Measurements from ENCODE around the gene EIF1AD. TPM values are rescaled to one million over a fixed set of nuclear protein-coding genes. Genes with fewer than 3 reads are reported as not detected.

The EIF1AD gene, protein sequence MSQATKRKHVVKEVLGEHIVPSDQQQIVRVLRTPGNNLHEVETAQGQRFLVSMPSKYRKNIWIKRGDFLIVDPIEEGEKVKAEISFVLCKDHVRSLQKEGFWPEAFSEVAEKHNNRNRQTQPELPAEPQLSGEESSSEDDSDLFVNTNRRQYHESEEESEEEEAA
- 16.4 and 21.5 TPM in 2 replicates for total RNA-seq

DNA sequence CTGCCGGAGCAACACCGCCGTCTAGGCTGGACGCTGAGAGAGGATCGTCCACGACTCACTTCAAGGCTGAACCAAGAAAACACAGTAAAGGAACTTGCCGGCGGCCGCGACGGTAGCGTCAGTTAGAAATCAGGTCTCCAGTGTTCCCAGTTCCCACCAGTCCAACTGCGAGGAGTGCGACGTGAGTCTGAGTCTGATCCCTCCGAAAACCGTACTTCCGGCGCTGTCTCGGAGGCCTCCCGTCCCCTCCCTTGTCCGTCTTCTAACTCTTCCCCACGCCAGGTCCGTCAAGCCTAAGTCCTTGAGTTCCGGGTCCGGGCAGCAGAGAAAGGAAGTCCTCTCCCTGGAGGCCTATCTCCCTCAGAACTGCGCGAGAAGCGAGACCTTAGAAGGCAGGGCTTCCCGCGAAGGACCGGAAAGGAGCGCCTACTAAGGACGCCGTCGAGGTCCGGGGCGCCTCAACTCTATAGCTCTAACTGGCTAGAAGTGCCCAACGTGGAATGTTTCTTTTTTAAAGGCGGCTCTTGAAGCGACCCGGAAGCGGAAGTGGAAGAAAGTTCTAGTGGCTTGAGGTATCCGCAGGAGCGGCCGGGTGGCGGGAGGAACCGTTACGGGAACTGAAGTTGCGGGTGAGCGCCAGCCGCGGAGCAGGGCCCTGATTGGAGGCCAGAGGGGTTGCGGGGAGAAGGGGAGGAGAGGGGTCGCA lies at the start of gene EIF1AD, which contains the start of gene BANF1:
EIF1AD (minus strand) TSS at position 216 of the 706 bp plus-strand sequence. CDS start 1,768 bp downstream, outside the sequence.
BANF1 (plus strand) TSS at position 562 of the 706 bp plus-strand sequence. CDS start 748 bp downstream, outside the sequence.

DNA sequence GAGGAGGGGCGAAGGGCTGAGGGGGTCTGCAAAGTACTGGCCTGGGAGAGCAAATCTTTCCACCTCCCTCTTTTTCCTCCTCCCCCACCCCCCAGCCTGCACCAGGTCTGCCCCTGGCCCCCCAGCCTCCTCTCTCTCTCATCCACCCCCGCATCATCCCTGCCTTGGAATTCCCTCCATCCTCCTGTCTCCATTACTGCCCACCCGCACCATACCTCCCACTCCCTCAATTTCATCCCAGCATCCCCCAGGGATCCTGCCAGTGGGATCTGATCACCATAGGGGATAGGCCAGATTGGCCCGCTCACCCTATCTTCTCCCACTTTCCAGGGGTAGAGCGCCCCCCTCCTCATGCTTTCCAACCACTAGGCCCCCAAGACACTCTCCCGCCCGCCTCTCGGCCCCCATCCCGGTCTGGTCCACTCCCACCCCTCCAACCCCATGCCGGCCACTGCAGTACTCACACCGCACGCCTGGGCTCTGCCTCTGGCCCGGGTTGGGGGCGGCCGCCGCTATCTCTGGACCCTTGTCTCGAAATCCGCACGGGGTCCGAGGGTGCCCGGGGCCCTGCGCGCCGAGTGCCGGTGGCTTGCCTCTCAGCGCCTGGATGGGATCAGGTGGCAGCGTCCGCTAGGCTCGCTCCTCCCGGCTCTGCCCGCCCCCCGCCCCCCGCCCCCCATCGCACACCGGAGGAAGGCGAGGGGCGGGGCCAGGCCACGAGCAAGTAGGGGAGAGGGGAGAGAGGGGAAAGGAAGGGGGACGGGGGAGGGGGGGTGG lies 46.8 kb upstream of the EIF1AD start, which contains the start of gene GAL3ST3:
GAL3ST3 (minus strand) TSS at position 615 of the 777 bp plus-strand sequence. CDS start 3,746 bp downstream, outside the sequence.

DNA sequence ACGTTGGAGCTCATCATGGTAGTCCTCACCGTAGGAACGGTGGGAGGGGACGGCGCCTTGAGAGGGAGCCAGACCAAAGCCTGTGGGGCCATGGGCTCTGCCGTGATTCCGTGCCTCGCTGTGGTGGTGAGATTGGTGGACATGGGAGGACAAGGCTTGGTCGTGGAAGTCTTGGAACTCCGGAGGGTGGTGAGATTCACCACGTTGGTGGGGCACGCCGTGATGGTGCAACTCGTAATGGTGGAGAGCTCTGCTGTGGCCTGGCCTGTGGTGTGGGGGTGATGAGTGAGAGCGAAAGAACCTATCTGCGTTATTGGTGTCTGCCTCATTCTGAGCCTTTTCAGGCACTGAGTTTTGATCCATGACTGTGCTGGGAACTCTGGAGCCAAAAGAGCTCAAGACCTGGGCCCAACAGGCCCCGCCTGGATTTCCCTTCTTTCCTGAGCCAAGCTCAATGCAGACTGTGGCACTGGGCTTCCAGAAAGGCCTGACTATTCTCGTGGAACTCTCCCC lies 24.1 kb upstream of the EIF1AD start, which contains the start of gene CATSPER1:
CATSPER1 (minus strand) TSS at position 463 of the 513 bp plus-strand sequence; CDS start at position 363, 100 bp downstream.

DNA sequence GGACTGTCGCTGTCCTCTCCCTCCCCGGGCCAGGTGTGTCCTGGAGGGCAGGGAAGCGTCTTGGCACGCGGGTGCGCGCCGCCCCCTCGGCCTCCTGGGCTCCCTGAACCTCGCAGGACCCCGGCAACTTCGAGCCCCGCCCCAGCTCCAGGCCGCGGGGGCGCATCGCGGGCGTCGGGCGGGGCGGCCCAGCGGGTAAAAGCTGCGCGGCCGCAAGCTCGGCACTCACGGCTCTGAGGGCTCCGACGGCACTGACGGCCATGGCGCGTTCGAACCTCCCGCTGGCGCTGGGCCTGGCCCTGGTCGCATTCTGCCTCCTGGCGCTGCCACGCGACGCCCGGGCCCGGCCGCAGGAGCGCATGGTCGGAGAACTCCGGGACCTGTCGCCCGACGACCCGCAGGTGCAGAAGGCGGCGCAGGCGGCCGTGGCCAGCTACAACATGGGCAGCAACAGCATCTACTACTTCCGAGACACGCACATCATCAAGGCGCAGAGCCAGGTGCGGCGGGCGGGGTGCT lies 9.9 kb upstream of the EIF1AD start, which contains the start of gene CST6:
CST6 (plus strand) TSS at position 224 of the 519 bp plus-strand sequence; CDS start at position 261, 37 bp downstream.

DNA sequence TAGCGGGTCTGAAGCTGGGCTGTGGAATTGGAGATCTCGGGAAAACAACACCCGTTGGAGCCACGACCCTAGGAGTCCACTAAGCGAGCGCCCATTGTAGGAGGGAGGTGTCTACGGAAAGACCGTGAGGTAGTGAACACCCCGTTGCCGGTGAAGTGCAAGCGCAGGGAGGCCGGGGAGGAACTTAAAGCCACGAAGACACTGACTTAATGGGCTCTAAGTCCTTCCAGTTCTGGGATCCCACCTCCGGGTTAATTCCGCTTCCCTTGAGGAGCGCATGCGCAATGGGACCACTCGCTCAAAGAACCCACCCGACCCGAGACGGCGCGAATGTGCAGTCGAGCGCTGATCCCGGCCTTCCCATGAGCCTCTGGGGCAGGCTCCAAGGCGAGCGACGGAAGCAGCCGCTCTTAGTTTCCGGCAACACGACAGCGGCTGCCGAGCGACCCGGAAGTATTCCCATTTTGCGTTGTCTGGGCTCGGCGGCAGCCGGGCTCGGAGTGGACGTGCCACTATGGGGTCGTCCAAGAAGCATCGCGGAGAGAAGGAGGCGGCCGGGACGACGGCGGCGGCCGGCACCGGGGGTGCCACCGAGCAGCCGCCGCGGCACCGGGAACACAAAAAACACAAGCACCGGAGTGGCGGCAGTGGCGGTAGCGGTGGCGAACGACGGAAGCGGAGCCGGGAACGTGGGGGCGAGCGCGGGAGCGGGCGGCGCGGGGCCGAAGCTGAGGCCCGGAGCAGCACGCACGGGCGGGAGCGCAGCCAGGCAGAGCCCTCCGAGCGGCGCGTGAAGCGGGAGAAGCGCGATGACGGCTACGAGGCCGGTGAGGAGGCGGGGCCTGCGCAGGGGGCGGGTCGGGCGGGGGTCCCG lies 40.5 kb downstream of the EIF1AD start, which contains the start of gene SART1:
SART1 (plus strand) TSS at position 468 of the 874 bp plus-strand sequence; CDS start at position 515, 47 bp downstream.

Other genes starting within 250 kb of the EIF1AD start
- gene AP5B1, start 221.2 kb downstream of the EIF1AD start, total RNA-seq, result 8.9 and 13.4 TPM in 2 replicates
- not detected in 2 replicates for gene OVOL1, start 215.1 kb downstream of the EIF1AD start, total RNA-seq
- 1.1 and 2.4 TPM in 2 replicates for gene SNX32, start 168.2 kb downstream of the EIF1AD start, total RNA-seq
- 674 and 1,158 TPM in 2 replicates for gene CFL1, start 144.0 kb downstream of the EIF1AD start, total RNA-seq
- gene MUS81, start 141.7 kb downstream of the EIF1AD start, total RNA-seq, result 25.0 and 48.3 TPM in 2 replicates
- 173 and 216 TPM in 2 replicates for gene EFEMP2, start 129.4 kb downstream of the EIF1AD start, total RNA-seq
- gene CTSW, start 122.3 kb downstream of the EIF1AD start, total RNA-seq, result not detected in 2 replicates
- gene FIBP, start 113.7 kb downstream of the EIF1AD start, total RNA-seq, result 160 and 177 TPM in 2 replicates
- gene CCDC85B, start 111.5 kb downstream of the EIF1AD start, total RNA-seq, result 116 and 144 TPM in 2 replicates
- gene FOSL1, start 101.8 kb downstream of the EIF1AD start, total RNA-seq, result 4.9 and 8.5 TPM in 2 replicates
- gene C11orf68, start 83.1 kb downstream of the EIF1AD start, total RNA-seq, result 16.1 and 18.1 TPM in 2 replicates
- gene DRAP1, start 82.7 kb downstream of the EIF1AD start, total RNA-seq, result 84.4 and 99.7 TPM in 2 replicates
- gene TSGA10IP, start 56.7 kb downstream of the EIF1AD start, total RNA-seq, result not detected in 2 replicates
- gene SART1, start 40.4 kb downstream of the EIF1AD start, total RNA-seq, result 21.1 and 42.0 TPM in 2 replicates
- gene BANF1, start 346 bp upstream of the EIF1AD start, total RNA-seq, result 59.3 and 101 TPM in 2 replicates
- 0.70 TPM in 1 of 2 replicates, not detected in the other for gene CST6, start 9.9 kb upstream of the EIF1AD start, total RNA-seq
- gene CATSPER1, start 24.3 kb upstream of the EIF1AD start, total RNA-seq, result not detected in 2 replicates
- gene GAL3ST3, start 47.0 kb upstream of the EIF1AD start, total RNA-seq, result not detected in 2 replicates
- gene SF3B2, start 50.2 kb upstream of the EIF1AD start, total RNA-seq, result 121 and 132 TPM in 2 replicates
- 35.2 and 42.0 TPM in 2 replicates for gene PACS1, start 68.1 kb upstream of the EIF1AD start, total RNA-seq

Data from pericardium fibroblast (primary cell).